Stimulated activated CD8-positive, alpha-beta memory T cell treated with anti-CD3 and anti-CD28 coated beads, Interleukin-2, amount 100 ng/mL, for 1 hour (primary cell): ENCODE measurements around the gene RUFY1.
"Not testable (repeated sequence)": the region's sequence is repeated elsewhere in the genome, so short reads cannot be mapped to it uniquely, and the experiment has no call there.

Experiments
- DNase-seq, 2 donors: peaks; one replicate each; pipeline ENCODE4 v3.0.0-alpha.2; 2020; ENCODE audit warnings: low read depth in 2 of 2

RUFY1 gene

DNA sequence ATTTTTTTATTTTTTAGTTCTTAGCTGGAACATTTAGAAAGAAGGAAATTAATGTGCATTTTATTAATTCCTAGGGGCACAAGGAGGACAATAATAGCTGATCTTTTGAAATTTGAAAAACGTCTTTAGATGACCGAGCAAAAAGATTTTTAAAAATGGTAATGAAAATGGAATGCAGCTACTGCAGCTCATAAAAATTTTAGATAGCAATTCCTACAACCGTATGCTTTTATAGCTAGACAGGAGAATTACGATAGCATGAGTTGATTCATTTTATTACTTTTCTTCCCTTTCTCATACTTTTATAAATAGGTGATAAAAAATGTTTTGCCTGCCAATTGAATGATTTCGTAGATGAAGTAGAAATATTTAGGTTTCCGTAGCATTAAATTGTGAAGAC lies 13.7 kb upstream of the RUFY1 start:
- DNase-seq = no peak

GRCh38 chr5:179542170-179542569 lies 8.2 kb upstream of the RUFY1 start:
- no peak for DNase-seq

DNA sequence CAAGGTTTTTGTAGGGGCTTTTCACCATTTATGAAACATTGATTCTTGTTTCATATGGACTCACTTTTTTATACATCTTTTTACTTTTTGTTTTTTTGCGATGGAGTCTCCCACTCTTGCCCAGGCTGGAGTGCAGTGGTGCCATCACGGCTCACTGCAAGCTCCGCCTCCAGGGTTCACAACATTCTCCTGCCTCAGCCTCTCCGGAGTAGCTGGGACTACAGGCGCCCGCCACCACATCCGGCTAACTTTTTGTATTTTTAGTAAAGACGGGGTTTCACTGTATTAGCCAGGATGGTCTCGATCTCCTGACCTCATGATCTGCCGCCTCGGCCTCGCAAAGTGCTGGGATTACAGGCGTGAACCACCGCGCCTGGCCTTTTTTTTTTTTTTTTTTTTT lies 7.1 kb upstream of the RUFY1 start:
- DNase-seq = not testable (repeated sequence)

- no peak for DNase-seq
Observed at GRCh38 chr5:179553006-179553405, 2.7 kb downstream of the RUFY1 start.

DNA sequence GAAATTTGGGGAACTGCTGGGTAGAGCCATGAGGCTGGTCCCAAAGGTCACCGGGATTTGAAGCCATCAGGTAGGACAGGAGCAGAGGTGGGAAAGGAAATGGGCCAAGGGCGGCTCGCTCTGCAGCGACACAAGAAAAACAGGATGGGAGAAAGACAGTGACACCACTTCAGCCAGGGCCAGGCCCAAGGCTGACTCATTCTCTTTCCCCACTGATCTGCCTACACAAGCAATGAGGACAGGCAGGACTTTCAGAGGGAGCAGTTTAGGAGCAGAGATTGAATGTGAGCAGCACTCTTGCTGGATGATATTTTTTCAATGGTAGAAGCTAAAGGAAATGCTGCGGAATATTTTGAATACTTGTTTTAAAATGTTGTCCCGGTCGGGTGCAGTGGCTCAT lies 3.5 kb downstream of the RUFY1 start:
- DNase-seq = no peak

DNA sequence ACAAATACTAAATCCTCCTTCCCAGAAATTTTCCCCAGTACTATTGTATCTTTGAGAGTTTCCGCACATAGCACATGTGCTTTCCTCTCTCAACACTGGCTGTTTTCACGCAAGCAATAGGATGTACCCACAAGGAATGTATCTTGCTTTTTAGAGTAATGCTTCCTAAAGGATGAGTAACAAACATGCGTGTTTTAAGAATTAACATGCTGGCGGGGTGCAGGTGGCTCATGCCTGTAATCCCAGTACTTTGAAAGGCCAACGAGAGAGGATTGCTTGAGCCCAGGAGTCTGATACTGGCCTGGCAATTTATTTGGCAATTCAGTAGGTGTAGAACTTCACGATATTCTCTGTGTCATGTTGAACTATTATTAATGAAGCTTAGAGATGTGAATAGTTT lies 4.6 kb downstream of the RUFY1 start:
- DNase-seq = no peak

- not testable (repeated sequence) for DNase-seq
Observed at GRCh38 chr5:179558261-179558799, 8.0 kb downstream of the RUFY1 start.

GRCh38 chr5:179558932-179559283 lies 8.6 kb downstream of the RUFY1 start:
- DNase-seq = no peak

GRCh38 chr5:179559284-179560252 lies 9.2 kb downstream of the RUFY1 start:
- peak; percentile 61 to 78 for DNase-seq

- DNase-seq = no peak
Observed at GRCh38 chr5:179564526-179564925, 14.2 kb downstream of the RUFY1 start.

DNA sequence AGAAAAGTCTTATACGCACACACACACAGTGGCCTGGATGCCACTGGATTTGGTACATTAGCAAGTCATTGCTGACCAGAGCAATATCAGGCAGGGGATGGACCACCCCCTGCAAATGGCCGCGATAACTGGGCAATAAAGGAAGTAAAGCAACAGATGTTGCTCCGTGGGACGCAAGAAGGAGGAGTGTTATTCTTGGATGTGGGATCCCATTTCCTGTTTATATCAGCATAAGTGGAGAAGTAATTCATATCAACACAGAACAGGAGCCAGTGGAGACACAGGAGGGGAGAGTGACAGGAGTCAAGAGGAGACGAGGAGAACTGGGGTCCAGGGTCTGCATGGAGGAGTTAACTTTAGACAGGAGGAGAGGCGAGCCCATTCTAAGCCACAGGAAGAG lies 18.4 kb downstream of the RUFY1 start:
- no peak for DNase-seq

DNA sequence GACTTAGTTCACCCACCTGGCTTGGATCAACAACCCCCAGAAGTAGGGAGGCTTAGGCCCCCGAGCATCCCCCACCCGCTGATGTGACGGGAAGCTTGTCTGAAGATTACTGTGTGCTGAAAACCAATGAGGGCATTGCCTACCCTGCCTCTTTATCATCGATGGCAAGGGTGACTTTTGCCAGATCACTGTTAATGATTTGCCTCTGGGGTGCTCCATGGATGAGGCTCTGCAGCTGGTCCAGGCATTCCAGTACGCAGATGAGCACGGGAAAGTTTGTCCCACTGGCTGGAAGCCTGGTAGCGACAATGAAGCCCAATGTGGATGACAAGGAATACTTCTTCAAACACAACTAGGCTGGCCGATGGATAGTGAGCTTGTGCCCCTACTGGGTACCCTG lies 22.0 kb downstream of the RUFY1 start:
- no peak for DNase-seq

DNA sequence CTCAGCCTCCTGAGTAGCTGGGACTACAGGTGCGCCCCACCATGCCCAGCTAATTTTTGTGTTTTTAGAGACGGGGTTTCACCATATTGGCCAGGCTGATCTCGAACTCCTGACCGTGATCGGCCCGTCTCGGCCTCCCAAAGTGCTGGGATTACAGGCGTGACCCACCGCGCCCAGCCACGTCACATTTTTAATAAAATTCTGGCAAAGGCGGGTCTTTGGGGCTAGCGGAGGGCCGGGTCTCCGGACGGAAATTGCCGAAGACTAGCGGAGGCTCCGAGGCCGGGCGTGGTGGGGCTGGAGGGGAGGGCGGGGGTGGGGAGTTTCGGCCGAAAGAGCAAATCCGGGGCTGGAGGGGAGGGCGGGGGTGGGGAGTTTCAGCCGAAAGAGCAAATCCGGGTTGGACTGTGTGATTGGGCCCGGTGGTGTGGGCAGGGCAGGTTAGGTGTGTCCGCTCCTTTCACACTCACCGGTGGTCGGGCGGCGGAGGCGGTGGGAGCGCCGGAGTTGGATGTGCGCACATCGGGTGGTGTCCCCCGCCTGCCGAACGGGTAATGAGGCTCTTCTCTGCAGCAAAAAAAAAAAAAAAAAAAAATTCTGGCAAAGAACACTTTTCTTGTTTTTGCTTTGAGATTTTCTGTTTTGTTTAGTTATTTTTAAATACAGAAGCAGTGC lies 27.1 kb downstream of the RUFY1 start:
- no peak for DNase-seq

- no peak for DNase-seq
Observed at GRCh38 chr5:179585941-179586401, 35.6 kb downstream of the RUFY1 start.

- no peak for DNase-seq
Observed at GRCh38 chr5:179588166-179588565, 37.8 kb downstream of the RUFY1 start.

- DNase-seq = no peak
Observed at GRCh38 chr5:179595916-179596315, 45.6 kb downstream of the RUFY1 start.

DNA sequence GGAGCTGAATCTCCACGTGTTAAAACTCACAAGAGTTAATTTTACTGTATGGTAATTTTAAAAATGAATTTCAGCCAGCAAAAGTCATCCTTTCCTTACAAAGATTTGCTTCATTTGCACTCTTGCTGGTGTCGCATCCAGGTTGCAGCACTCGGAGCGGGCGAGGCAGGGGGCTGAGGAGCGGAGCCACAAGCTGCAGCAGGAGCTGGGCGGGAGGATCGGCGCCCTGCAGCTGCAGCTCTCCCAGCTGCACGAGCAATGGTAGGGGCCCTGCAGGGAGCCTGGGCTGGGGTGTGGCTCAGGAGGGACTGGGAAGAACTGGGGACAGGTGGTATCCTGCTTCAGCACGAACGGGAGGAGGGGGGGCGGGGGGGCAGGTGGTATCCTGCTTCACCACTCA lies 46.1 kb downstream of the RUFY1 start:
- DNase-seq = no peak

DNA sequence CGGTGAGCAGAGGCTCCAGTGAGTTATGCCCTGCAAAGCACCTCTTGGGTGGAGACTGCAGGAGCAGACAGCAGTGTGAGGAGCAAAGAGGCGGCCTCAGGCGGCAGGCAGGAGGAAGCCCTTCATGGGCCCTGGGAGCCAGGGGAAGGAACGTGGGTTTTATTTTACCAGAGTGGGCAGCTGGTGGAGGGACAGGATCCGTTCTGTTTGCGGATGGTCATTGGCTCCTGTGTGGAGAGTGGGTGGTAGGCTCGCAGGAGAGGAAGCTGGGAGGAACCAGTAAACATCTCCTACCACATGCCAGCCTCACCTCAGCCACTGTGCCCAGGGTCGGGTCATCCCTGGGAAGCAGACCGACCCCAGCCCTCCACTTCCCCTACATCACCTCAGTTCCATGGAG lies 48.7 kb downstream of the RUFY1 start:
- DNase-seq = no peak

DNA sequence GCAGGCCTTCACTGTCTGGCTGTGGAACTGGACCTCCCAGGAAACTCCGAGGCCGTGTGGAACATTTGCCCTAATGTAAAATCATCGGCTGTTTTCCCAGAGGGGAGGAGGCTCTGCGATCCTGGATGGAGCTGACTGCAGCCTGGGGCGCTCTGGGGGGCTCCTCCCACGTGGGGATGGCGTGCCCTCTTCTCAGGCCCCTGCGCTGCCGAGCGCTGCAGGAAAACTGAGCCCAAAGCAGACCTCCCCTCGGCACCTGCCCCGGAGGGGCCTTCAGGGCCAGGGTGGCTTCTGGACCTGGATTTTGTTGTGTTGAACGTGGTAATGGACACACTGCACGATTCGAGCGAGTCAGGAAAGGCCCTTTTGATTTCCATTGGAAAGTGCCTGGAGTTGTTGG lies 49.2 kb downstream of the RUFY1 start:
- no peak for DNase-seq

- no peak for DNase-seq
Observed at GRCh38 chr5:179599973-179600372, 49.6 kb downstream of the RUFY1 start.

- DNase-seq = no peak
Observed at GRCh38 chr5:179601871-179602625, 51.7 kb downstream of the RUFY1 start.

- no peak for DNase-seq
Observed at GRCh38 chr5:179603308-179603707, 53.0 kb downstream of the RUFY1 start.
